Heart left ventricle (tissue), 13 donors: ENCODE results near the gene SDR42E1.

Experiments used
- POLR2A ChIP-seq, 2 donors: fragments of 450-650 bp; IDR thresholded peaks; one replicate each; pipeline ENCODE4 v1.6.1; 2017; ENCODE audit warnings: antibody characterized with exemption in 2 of 2, mild to moderate bottlenecking in 2 of 2, moderate library complexity in 2 of 2
- TF ChIP-seq, protein P1 (sequence below), 12 donors: fragments of 200-600 bp; sonication (generic) in 4 of 12; IDR thresholded peaks; one replicate each; pipeline versions ENCODE4 v1.5.0 to v1.8.0; 2018 to 2022; ENCODE audit warnings: antibody characterized with exemption in 12 of 12, mild to moderate bottlenecking in 5 of 12
- donor health status: ischemic (EF 13 %, LVEDD 7.1; RV severe dilation, severe dysfunction).
- donor health status: DM: no; HTN: yes; CAD: no.
- donor health status: DM: no; HTN: no; CAD: no.
- donor health status: ischemic (EF 25% LVEDD 6.9; RV normal size, moderate dysfunction).
- donor health status: ischemic (EF 25% LVEDD 5.7; RV mildly dilated, moderate dysfunction).
- donor health status: ischemic (EF 35%, LVEDD 5.7; RV mildly dilated, moderate dysfunction).
- donor health status: nonischemic (EF 11% LVEDD 7.7; RV severe dilation, severe dysfunction).
- donor health status: DM: yes; HTN: yes; CAD: no.
- donor health status: PGD.
- donor health status: ischemic (EF 29% LVEDD 5.4; RV normal size, mild dysfunction).
- donor health status: nonischemic (EF 23%, LVEDD 6.1; RV moderate dilation, normal function).

DNA sequence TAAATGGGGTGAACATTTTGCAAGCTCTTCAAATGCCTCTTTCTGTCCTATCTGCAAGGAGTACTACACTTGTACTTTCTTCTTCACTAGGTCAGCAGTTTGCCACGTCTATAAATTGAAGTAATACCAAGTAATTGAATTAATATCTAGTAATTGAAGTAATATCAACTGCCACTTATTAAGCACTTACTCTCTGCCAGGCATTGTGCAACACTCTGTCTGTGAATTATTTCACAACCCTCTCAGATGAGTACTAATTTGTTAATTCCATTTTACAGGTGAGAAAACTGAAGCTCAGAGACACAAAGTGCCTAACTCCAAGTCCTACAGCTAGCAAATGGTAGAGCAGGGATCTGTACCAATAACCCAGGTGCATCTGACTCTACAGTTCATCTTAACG lies 4.1 kb downstream of the SDR42E1 start:
- TF ChIP-seq, protein P1, sequence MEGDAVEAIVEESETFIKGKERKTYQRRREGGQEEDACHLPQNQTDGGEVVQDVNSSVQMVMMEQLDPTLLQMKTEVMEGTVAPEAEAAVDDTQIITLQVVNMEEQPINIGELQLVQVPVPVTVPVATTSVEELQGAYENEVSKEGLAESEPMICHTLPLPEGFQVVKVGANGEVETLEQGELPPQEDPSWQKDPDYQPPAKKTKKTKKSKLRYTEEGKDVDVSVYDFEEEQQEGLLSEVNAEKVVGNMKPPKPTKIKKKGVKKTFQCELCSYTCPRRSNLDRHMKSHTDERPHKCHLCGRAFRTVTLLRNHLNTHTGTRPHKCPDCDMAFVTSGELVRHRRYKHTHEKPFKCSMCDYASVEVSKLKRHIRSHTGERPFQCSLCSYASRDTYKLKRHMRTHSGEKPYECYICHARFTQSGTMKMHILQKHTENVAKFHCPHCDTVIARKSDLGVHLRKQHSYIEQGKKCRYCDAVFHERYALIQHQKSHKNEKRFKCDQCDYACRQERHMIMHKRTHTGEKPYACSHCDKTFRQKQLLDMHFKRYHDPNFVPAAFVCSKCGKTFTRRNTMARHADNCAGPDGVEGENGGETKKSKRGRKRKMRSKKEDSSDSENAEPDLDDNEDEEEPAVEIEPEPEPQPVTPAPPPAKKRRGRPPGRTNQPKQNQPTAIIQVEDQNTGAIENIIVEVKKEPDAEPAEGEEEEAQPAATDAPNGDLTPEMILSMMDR (IDR thresholded peaks at IDR 0.05) = no peak
- TF ChIP-seq POLR2A (IDR thresholded peaks at IDR 0.05) = no peak
